ENCODE results near the gene CFAP46.

CFAP46 gene

GRCh38 chr10:132783165-132783939 is 159.0 kb downstream of the CFAP46 start:
- no peak for DNase-seq (ENCODE audit: low read depth)
- H3K4me3 ChIP-seq (replicated peaks; ENCODE audit: low read depth, low read length), result no peak overlapping the region
- TF ChIP-seq, protein P1, sequence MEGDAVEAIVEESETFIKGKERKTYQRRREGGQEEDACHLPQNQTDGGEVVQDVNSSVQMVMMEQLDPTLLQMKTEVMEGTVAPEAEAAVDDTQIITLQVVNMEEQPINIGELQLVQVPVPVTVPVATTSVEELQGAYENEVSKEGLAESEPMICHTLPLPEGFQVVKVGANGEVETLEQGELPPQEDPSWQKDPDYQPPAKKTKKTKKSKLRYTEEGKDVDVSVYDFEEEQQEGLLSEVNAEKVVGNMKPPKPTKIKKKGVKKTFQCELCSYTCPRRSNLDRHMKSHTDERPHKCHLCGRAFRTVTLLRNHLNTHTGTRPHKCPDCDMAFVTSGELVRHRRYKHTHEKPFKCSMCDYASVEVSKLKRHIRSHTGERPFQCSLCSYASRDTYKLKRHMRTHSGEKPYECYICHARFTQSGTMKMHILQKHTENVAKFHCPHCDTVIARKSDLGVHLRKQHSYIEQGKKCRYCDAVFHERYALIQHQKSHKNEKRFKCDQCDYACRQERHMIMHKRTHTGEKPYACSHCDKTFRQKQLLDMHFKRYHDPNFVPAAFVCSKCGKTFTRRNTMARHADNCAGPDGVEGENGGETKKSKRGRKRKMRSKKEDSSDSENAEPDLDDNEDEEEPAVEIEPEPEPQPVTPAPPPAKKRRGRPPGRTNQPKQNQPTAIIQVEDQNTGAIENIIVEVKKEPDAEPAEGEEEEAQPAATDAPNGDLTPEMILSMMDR (IDR thresholded peaks at IDR 0.05; ENCODE audit: low read length, missing control alignments), result no peak

GRCh38 chr10:132781556-132781955 is 160.8 kb downstream of the CFAP46 start:
- H3K4me3 ChIP-seq (replicated peaks; ENCODE audit: low read depth, low read length), result no peak overlapping the region
- TF ChIP-seq, protein P1 (IDR thresholded peaks at IDR 0.05; ENCODE audit: low read length, missing control alignments), result no peak
- no peak for DNase-seq (ENCODE audit: low read depth)

GRCh38 chr10:132780356-132780755 is 162.0 kb downstream of the CFAP46 start:
- no peak for DNase-seq (ENCODE audit: low read depth)
- H3K4me3 ChIP-seq (replicated peaks; ENCODE audit: low read depth, low read length), result no peak overlapping the region
- TF ChIP-seq, protein P1 (IDR thresholded peaks at IDR 0.05; ENCODE audit: low read length, missing control alignments), result no peak

- DNase-seq (ENCODE audit: low read depth), result no peak
- TF ChIP-seq, protein P1 (IDR thresholded peaks at IDR 0.05; ENCODE audit: low read length, missing control alignments), result no peak
- H3K4me3 ChIP-seq (replicated peaks; ENCODE audit: low read depth, low read length), result no peak overlapping the region
Measured at GRCh38 chr10:132779549-132780294, 162.6 kb downstream of the CFAP46 start.

- TF ChIP-seq, protein P1 (IDR thresholded peaks at IDR 0.05; ENCODE audit: low read length, missing control alignments), result no peak
Measured at GRCh38 chr10:132777441-132777840, 164.9 kb downstream of the CFAP46 start.

DNA sequence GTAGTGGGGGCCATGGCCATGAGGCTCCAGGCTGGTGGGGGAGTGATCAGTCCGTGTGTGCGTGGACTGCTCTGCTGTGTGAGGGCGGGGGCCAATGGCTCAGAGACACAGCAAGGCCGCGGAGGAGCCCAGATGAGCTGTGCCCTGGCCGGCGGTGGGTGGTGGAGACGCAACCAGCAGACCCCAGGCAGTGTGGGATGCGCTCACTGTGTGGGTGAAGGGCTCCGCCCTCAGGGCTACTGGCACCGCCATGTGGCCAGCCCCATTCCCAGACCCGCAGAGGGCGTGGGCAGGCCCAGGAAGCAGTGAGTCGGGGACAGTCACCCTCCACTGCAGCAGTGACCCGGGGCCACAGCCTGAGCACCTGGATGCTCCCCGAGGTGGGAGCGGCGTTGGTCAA is 165.5 kb downstream of the CFAP46 start:
- no peak for DNase-seq (ENCODE audit: low read depth)
- TF ChIP-seq, protein P1 (IDR thresholded peaks at IDR 0.05; ENCODE audit: low read length, missing control alignments), result no peak
- H3K4me3 ChIP-seq (replicated peaks; ENCODE audit: low read depth, low read length), result no peak overlapping the region

More at GRCh38 chr10:132777441-132777840, 164.9 kb downstream of the CFAP46 start:
- no peak for DNase-seq (ENCODE audit: low read depth)
- H3K4me3 ChIP-seq (replicated peaks; ENCODE audit: low read depth, low read length), result no peak overlapping the region

Data from fibroblast of pulmonary artery (primary cell).